Left lung (tissue), 10 donors: Measurements from ENCODE around the gene EIF4E1B. TPM values are rescaled to one million over a fixed set of nuclear protein-coding genes. Genes with fewer than 3 reads are reported as not detected.

Source experiments
- ATAC-seq: fragments of 200-7000 bp; cut with Tn5 transposase; one replicate; pipeline ENCODE4 v1.9.1; 2020; ENCODE audit warnings: moderate library complexity
- DNase-seq, 4 donors: peaks; one replicate each; pipeline ENCODE4 v3.0.0-alpha.2; 2013 to 2020
- H3K27ac ChIP-seq, 2 donors: fragments of 200-600 bp; sonication (generic) in 1 of 2; one replicate each; pipeline versions ENCODE4 v1.5.0 to v1.8.0; 2020 to 2021
- H3K27me3 ChIP-seq, 2 donors: fragments of 200-600 bp; sonication (generic) in 1 of 2; one replicate each; pipeline versions ENCODE4 v1.5.0 to v1.8.0; 2020 to 2021
- H3K36me3 ChIP-seq, 2 donors: fragments of 200-600 bp; sonication (generic) in 1 of 2; one replicate each; pipeline versions ENCODE4 v1.5.0 to v1.8.0; 2020 to 2021
- H3K4me1 ChIP-seq, 2 donors: fragments of 200-600 bp; one replicate each; pipeline ENCODE4 v1.8.0; 2021
- H3K4me3 ChIP-seq, 2 donors: fragments of 200-600 bp; sonication (generic) in 1 of 2; one replicate each; pipeline versions ENCODE4 v1.5.0 to v1.8.0; 2020 to 2021; ENCODE audit warnings: mild to moderate bottlenecking in 1 of 2
- H3K9me3 ChIP-seq, 2 donors: fragments of 200-600 bp; sonication (generic) in 1 of 2; one replicate each; pipeline versions ENCODE4 v1.5.0 to v1.8.0; 2020 to 2021
- intact Hi-C, 2 donors: fragments of 100-400 bp; cut with DNase I; formaldehyde crosslinking; loops; one replicate each; pipeline versions ENCODE4 v1.11.2 to v1.14.2; 2022
- polyA plus RNA-seq, 6 donors: library from polyadenylated mRNA; unstranded; fragments of 120-200 nt; gene quantifications; one replicate each; pipeline ENCODE4 v1.2.1, GENCODE V29; 2013; ENCODE audit not compliant: insufficient read length in 6 of 6
- total RNA-seq, 2 donors: library from RNA; stranded (reverse); fragmentation: NEBNext Ultra II Directional; extraction: Animal tissue kit (Norgen Biotek cat#: 25700); gene quantifications; one replicate each; pipeline ENCODE4 v1.2.1, GENCODE V29; 2021
- TF ChIP-seq, protein P1 (sequence below), 2 donors: fragments of 200-600 bp; sonication (generic) in 1 of 2; IDR thresholded peaks; one replicate each; pipeline versions ENCODE4 v1.5.0 to v1.8.0; 2021; ENCODE audit warnings: antibody characterized with exemption in 2 of 2
- donor health status: DM: no; HTN: yes; CAD: no.
- donor health status: DM: no; HTN: no; CAD: no.

The EIF4E1B gene
- total and polyA plus RNA-seq, 8 donors = 0.07 to 0.10 (median 0.08) TPM; not detected in 5

DNA sequence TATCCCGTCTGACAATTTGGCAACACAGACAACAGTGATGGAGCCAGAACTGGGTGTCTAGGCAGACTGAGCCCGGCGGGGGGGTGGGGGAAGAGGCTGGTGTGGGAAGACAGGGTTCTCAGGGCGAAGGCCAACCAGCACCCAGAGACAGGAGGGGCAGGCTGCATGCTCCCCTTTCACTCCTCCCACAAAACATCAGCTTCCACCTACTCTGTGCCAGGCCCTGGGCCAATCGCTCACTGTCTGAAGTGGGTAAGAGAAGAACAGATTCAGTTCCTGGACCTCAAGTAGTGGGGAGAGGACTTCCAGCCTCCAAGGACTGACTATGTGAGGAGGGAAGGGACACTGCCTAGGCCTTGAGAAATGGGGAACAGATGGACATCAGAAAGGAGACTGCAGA lies 2.9 kb upstream of the EIF4E1B start:
- TF ChIP-seq, protein P1, sequence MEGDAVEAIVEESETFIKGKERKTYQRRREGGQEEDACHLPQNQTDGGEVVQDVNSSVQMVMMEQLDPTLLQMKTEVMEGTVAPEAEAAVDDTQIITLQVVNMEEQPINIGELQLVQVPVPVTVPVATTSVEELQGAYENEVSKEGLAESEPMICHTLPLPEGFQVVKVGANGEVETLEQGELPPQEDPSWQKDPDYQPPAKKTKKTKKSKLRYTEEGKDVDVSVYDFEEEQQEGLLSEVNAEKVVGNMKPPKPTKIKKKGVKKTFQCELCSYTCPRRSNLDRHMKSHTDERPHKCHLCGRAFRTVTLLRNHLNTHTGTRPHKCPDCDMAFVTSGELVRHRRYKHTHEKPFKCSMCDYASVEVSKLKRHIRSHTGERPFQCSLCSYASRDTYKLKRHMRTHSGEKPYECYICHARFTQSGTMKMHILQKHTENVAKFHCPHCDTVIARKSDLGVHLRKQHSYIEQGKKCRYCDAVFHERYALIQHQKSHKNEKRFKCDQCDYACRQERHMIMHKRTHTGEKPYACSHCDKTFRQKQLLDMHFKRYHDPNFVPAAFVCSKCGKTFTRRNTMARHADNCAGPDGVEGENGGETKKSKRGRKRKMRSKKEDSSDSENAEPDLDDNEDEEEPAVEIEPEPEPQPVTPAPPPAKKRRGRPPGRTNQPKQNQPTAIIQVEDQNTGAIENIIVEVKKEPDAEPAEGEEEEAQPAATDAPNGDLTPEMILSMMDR (IDR thresholded peaks at IDR 0.05) = no peak
- Histone ChIP-seq H3K4me3 (no peak overlapping the region), H3K36me3 (no peaks in the 10 kb centered on the region), H3K4me1 (peaks cover 10 to 13% of the 10 kb centered on the region in 2 donors), H3K27ac (no peak overlapping the region), H3K27me3 (peaks cover 44 to 96% of the 10 kb centered on the region in 2 donors), H3K9me3 (no peaks in the 10 kb centered on the region)
- DNase-seq (no peak), ATAC-seq (no peak)
- intact Hi-C loops = no loop called here

DNA sequence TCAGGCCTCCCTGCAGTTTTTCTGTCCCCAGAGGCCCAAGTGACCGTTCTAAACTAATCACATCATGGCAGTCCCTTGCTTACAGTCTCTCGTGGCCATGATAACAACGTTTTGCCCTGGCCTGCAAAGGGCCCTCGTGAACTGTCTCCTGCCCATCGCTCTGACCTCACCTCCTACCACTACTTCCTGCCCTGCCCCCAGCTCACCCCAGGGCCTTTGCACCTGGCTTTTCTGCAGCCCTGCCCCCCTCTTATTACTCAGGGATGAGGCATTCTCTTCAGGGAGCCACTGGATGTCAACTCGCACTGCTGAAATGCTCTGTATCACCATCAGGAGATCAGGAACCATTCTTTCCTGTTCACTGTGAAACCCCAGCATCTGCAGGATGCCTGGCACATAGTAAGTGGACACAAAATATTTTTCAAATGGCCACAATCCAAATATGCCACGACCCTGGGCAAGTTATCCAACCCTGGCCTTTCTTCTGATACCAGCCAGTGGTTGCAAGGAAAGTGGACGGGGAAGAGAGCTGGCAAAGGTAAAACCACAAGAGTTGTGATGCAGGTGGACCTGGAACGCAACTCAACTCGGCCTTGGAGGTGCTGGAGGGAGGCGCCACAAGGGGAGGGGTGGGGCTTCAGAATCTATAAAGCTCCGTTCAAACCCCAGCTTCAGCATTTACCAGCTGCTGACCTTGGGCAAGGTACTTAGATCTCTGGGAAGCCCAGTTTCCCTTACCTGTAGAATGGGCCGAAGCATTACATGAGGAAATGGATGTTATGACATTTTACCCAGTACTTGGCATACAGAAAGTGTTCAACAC lies 1.9 kb upstream of the EIF4E1B start:
- TF ChIP-seq, protein P1 (IDR thresholded peaks at IDR 0.05) = no peak
- ATAC-seq (no peak), DNase-seq (no peak)
- H3K36me3 ChIP-seq = no peaks in the 10 kb centered on the region
- no peak overlapping the region for H3K4me3 ChIP-seq
- peaks cover 10 to 13% of the 10 kb centered on the region in 2 donors for H3K4me1 ChIP-seq
- peaks cover 44 to 100% of the 10 kb centered on the region in 2 donors for H3K27me3 ChIP-seq
- intact Hi-C loops = no loop called here
- H3K9me3 ChIP-seq = no peaks in the 10 kb centered on the region
- H3K27ac ChIP-seq = no peak overlapping the region

DNA sequence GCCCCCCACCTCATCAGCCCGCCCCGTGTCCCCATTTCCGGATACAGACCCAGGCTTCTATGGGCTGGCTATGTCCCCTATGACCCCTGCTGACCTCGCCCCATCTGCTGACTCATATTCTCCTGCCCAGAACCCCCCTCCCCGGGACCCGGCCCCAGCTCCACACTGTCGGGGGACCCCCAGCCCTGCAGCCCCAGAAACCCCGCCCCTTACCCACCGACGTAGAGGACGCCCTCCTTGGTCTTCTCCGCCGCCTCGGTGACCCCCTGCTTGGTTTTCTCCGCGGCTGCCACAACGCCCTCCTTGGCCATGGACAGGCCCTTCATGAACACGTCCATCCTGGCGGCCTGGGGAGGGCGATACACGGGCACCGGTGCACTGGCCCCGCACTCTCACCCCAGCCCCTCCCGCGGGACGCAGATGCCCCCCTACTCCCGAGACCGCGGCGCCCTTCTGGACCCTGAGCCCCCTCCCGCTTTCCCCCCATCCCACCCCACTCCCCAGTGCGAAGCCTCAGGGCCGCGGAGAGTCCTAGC lies 1.1 kb upstream of the EIF4E1B start:
- DNase-seq (no peak), ATAC-seq (no peak)
- no peaks in the 10 kb centered on the region for H3K36me3 ChIP-seq
- H3K4me1 ChIP-seq = peaks cover 10 to 13% of the 10 kb centered on the region in 2 donors
- H3K27ac ChIP-seq = no peak overlapping the region
- intact Hi-C loops = no loop called here
- TF ChIP-seq, protein P1 (IDR thresholded peaks at IDR 0.05) = no peak
- no peaks in the 10 kb centered on the region for H3K9me3 ChIP-seq
- peaks cover 48 to 100% of the 10 kb centered on the region in 2 donors for H3K27me3 ChIP-seq
- H3K4me3 ChIP-seq = no peak overlapping the region

DNA sequence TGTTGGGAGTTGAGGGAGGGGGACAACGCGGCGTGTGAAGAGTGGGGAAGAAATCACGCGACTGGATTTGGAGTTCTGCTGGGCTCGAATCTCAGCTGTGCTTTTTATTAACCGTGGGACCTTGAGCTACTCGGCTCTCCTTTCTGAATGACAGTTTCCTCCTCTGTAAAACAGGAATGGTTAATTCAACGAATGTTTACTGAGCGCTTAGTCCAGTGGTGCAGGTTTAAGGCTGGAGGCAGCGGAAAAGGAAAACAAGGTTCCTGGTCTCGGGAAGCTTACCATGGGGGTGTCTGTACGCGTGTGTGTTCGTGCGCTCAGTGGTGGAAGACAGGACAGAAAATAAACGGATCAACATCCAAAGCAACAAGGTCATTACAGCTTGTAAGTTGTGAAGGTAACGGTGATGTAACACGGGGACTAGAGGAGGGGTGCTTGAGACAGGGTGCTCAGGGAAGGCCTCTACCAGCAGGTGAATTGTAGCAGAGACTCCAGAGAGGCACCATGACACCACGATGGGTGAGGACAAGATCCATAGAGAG lies 277 bp downstream of the EIF4E1B start:
- peak overlapping the region; percentile 7 to 14 for H3K4me3 ChIP-seq
- no peak for ATAC-seq
- no peaks in the 10 kb centered on the region for H3K9me3 ChIP-seq
- peaks cover 10 to 13% of the 10 kb centered on the region in 2 donors for H3K4me1 ChIP-seq
- intact Hi-C loops = no loop called here
- H3K27ac ChIP-seq = no peak overlapping the region
- peaks cover 48 to 100% of the 10 kb centered on the region in 2 donors for H3K27me3 ChIP-seq
- no peaks in the 10 kb centered on the region for H3K36me3 ChIP-seq
- TF ChIP-seq, protein P1 (IDR thresholded peaks at IDR 0.05) = no peak
- DNase-seq = no peak
